NB4 (cell line): ENCODE results near the gene PALMD.

Experiments
- MYC ChIP-seq: IDR thresholded peaks from 2 replicates; pipeline ENCODE4 v1.6.1; 2011; ENCODE audit warnings: low read depth, low read length
- POLR2A ChIP-seq: IDR thresholded peaks from 2 replicates; pipeline ENCODE4 v1.6.1; 2011; ENCODE audit warnings: mild to moderate bottlenecking; ENCODE audit not compliant: insufficient read length; ENCODE audit errors: extremely low read depth
- TF ChIP-seq, protein P1 (sequence below): IDR thresholded peaks from one replicate; pipeline ENCODE4 v1.5.1; 2012; ENCODE audit warnings: low read depth, low read length
- TF ChIP-seq, protein P2 (sequence below): IDR thresholded peaks from 2 replicates; pipeline ENCODE4 v1.6.1; 2011; ENCODE audit warnings: low read depth, low read length

GRCh38 chr1:99740141-99740540, 94.2 kb downstream of the PALMD start:
- TF ChIP-seq, protein P1, sequence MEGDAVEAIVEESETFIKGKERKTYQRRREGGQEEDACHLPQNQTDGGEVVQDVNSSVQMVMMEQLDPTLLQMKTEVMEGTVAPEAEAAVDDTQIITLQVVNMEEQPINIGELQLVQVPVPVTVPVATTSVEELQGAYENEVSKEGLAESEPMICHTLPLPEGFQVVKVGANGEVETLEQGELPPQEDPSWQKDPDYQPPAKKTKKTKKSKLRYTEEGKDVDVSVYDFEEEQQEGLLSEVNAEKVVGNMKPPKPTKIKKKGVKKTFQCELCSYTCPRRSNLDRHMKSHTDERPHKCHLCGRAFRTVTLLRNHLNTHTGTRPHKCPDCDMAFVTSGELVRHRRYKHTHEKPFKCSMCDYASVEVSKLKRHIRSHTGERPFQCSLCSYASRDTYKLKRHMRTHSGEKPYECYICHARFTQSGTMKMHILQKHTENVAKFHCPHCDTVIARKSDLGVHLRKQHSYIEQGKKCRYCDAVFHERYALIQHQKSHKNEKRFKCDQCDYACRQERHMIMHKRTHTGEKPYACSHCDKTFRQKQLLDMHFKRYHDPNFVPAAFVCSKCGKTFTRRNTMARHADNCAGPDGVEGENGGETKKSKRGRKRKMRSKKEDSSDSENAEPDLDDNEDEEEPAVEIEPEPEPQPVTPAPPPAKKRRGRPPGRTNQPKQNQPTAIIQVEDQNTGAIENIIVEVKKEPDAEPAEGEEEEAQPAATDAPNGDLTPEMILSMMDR, result no peak
- TF ChIP-seq POLR2A, result no peak
- TF ChIP-seq, protein P2, sequence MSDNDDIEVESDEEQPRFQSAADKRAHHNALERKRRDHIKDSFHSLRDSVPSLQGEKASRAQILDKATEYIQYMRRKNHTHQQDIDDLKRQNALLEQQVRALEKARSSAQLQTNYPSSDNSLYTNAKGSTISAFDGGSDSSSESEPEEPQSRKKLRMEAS, result no peak
- no peak for TF ChIP-seq MYC
